GM21786 (cell line): ENCODE results near the gene FNDC10.

ENCODE experiments used
- ATAC-seq: cut with Tn5 transposase; IDR thresholded peaks from one replicate; pipeline ENCODE4 v1.9.1; 2021; ENCODE audit not compliant: unreplicated experiment

Gene FNDC10

GRCh38 chr1:1550087-1550486 is 49.8 kb downstream of the FNDC10 start:
- ATAC-seq: no peak

- no peak for ATAC-seq
These were observed 51.3 kb downstream of the FNDC10 start for GRCh38 chr1:1548591-1548990.
